GM12873 (cell line): ENCODE results near the gene ADGRA3.

Source experiments
- TF ChIP-seq, protein P1 (sequence below): IDR thresholded peaks from 2 replicates; pipeline ENCODE4 v1.5.1; 2012; ENCODE audit warnings: low read depth, mild to moderate bottlenecking, moderate library complexity, low read length, control low read depth; ENCODE audit not compliant: insufficient read depth; ENCODE audit errors: missing control alignments

Gene ADGRA3

DNA sequence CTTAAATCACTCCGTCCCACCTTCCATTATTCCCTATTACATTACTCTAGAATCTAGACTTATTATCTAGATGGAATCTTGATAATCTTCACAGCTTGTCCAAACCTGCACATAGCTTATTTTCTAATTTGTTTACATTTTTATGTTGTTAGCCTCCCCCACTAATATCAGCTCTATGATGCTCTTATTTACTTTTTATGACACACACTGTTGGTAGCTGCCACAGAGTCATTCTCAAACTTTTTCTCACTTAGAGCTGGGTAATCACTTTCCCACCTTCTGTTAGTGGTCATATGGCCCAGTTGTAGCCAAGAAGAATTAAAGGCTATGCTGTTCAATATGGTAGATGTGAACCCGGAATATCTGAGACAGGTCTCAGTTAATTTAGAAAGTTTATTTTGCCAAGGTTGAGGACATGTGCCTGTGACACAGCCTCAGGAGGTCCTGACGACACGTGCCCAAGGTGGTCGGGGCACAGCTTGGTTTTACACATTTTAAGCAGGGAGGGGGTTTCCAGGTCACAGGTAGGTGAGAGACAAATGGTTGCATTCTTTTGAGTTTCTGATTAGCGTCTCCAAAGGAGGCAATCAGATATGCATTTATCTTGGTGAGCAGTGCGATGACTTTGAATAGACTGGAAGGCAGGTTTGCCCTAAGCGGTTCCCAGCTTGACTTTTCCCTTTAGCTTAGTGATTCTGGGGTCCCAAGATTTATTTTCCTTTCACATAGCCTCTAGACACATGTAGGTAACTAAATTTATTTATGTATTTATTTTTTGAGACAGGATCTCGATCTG lies 7.0 kb upstream of the ADGRA3 start:
- TF ChIP-seq, protein P1, sequence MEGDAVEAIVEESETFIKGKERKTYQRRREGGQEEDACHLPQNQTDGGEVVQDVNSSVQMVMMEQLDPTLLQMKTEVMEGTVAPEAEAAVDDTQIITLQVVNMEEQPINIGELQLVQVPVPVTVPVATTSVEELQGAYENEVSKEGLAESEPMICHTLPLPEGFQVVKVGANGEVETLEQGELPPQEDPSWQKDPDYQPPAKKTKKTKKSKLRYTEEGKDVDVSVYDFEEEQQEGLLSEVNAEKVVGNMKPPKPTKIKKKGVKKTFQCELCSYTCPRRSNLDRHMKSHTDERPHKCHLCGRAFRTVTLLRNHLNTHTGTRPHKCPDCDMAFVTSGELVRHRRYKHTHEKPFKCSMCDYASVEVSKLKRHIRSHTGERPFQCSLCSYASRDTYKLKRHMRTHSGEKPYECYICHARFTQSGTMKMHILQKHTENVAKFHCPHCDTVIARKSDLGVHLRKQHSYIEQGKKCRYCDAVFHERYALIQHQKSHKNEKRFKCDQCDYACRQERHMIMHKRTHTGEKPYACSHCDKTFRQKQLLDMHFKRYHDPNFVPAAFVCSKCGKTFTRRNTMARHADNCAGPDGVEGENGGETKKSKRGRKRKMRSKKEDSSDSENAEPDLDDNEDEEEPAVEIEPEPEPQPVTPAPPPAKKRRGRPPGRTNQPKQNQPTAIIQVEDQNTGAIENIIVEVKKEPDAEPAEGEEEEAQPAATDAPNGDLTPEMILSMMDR: no peak

DNA sequence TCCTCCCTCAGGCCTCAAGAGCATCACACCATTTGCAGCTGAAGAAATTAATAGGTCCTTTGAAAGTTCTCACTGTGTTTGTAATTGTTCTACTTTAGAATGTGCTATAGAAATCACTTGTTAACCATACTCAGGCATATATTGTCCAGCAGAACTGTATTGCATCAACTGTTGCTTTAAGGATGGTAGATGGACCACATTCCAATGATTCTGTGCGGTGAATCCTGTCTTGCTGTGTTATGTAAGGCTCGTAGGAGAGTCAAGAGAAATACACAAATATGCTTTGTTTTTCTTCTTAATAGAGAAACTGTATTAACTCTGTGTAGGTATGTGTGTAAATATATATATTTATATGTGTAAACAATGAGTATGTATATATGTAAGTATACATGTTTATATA lies 6.3 kb upstream of the ADGRA3 start:
- TF ChIP-seq, protein P1: no peak

DNA sequence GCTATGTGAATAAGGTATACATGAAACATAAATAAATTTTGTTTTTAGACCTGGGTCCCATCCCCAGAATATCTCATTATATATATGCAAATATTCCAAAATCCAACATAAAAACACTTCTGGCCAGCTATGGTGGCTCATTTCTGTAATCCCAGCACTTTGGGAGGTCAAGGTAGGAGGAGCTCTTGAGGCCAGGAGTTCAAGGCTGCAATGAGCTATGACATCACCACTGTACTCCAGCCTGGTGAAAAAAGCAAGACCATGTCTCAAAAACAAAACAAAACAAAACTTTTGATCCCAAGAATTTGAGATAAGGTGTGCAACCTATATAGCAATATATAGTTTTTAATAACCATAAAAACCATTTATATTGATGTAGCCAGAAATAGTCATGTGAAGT lies 5.4 kb upstream of the ADGRA3 start:
- TF ChIP-seq, protein P1: no peak

DNA sequence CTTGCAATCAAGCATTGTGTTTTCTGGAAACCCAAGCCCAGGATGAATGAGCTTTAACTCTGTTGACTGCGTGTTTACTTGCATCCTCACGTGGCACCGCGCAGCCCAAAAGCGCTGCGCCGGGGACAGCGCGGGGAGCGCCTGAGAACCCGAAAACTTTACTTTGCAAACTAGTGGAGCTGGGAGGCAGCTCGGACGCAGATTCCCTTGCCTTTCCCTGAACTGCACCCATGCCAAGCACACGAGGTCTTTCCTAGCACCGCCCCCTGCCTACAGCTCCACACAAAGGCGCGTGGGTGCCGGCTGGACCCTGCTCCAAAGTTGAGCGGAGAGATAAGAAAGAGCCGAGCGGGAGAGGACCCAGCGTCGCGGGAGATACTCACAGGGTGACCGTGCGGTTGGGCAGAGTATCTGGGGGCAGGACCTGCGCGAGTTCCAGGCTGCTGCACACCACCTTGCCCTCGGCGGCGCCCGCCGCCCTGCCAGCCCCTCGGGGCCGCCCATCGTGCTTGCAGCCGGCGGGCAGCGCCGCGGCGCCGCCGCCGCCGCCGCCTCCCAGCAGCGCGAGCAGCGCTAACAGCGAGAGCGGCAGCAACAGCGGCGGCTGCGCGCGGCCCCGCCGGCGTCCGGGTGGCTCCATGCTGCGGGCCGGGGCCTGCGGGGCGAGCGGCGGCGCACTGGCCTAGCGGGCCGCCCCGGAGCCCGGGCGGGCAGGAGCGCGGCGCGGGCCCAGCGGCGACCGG lies 550 bp downstream of the ADGRA3 start:
- TF ChIP-seq, protein P1: no peak

DNA sequence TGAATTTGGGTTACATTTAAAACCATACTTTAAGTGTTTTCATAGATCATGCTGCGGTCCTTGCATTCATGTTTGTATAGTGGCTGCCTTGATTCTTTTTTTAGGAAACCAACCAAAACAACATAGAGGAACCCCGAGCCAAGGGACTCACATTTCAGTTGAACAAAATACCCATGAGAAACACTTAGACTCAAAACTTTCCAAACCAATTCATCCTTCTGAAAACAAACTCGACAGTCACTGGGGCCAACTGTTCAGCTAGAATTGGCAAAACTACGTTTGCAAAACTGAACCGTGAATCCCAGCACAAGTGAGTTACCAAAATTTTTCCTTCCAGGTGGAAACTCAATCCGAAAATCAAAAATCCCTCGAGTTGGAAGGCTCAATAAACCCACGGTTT lies 1.4 kb downstream of the ADGRA3 start:
- TF ChIP-seq, protein P1: no peak

DNA sequence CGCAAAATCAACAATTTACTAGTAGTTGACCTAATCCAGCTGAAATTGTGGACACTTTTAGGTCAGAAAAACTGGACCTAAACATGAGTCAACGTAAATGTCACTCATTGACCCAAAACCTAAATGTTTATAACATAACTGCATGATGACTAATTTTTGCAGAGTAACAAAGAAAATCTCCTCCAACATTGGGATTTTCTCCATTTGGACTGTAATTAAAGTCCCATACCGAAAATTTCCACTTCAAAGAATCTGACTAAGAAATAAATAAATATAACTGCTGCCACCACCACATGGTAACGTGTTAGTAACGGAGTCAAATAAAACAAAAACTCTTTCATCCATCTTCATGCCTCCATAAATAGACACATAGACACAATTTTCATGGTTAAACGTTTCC lies 1.9 kb downstream of the ADGRA3 start:
- TF ChIP-seq, protein P1: no peak

DNA sequence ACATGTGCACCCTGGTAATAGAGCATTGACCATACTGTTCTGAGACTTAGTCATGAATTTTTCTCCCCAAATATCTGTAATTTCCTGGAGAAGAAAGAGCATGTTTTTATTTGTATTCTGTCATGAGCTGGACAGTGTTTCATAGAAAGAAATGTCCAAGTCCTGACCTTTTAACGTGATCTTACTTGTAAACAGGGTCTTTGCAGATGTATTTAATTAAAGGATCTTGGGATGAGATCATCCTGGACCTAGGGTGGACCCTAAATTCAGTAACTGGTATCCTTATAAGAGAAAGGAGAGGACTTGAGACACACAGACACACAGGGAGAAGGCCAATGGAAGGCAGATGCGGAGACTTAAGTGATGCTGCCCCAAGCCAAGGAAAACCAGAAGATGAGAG lies 3.6 kb downstream of the ADGRA3 start:
- TF ChIP-seq, protein P1: no peak
